ENCODE data around the gene TPO. TPM values are rescaled to one million over a fixed set of nuclear protein-coding genes. Genes with fewer than 3 reads are reported as not detected.
"Not testable (repeated sequence)": the region's sequence is repeated elsewhere in the genome, so short reads cannot be mapped to it uniquely, and the experiment has no call there.

The TPO gene
- total and polyA plus RNA-seq, 5 donors = 1.3 to 2.0 (median 1.4) TPM; not detected in 1

- DNase-seq; H3K4me1 ChIP-seq (ENCODE audit: control insufficient read depth, insufficient read depth, low read length); H3K9me3 ChIP-seq (ENCODE audit: control insufficient read depth, low read length); ATAC-seq; intact Hi-C loops (cut with DNase I); H3K27me3 ChIP-seq (ENCODE audit: control insufficient read depth, insufficient read depth); H3K4me3 ChIP-seq (ENCODE audit: low read length); H3K27ac ChIP-seq (ENCODE audit: low read length): not testable (repeated sequence)
- WGBS = 77% methylated on average over 5 of the region's 5 CpGs
These were observed 104.0 kb downstream of the TPO start for GRCh38 chr2:1517291-1517690.

GRCh38 chr2:1517786-1518185 lies 104.5 kb downstream of the TPO start:
- intact Hi-C loops (cut with DNase I) = no loop called here
- DNase-seq (no peak), ATAC-seq (no peak)
- Histone ChIP-seq H3K27me3 (ENCODE audit: control insufficient read depth, insufficient read depth) (no peaks in the 10 kb centered on the region), H3K27ac (ENCODE audit: low read length) (no peak overlapping the region), H3K9me3 (ENCODE audit: control insufficient read depth, low read length) (no peaks in the 10 kb centered on the region), H3K4me1 (ENCODE audit: control insufficient read depth, insufficient read depth, low read length) (no peaks in the 10 kb centered on the region), H3K4me3 (ENCODE audit: low read length) (no peak overlapping the region)
- WGBS = 95% methylated on average over 5 of the region's 5 CpGs

- Histone ChIP-seq H3K4me3 (ENCODE audit: low read length) (no peak overlapping the region), H3K27ac (ENCODE audit: low read length) (no peak overlapping the region), H3K9me3 (ENCODE audit: control insufficient read depth, low read length) (no peaks in the 10 kb centered on the region), H3K4me1 (ENCODE audit: control insufficient read depth, insufficient read depth, low read length) (no peaks in the 10 kb centered on the region), H3K27me3 (ENCODE audit: control insufficient read depth, insufficient read depth) (no peaks in the 10 kb centered on the region)
- DNase-seq (no peak), ATAC-seq (no peak)
- 70% methylated on average over 3 of the region's 3 CpGs for WGBS
- intact Hi-C loops (cut with DNase I) = no loop called here
These were observed 105.1 kb downstream of the TPO start for GRCh38 chr2:1518331-1518803.

- ATAC-seq (peak; percentile 52 to 93), DNase-seq (peak in 2 of 3 donors; percentile 55 to 69)
- Histone ChIP-seq H3K27me3 (ENCODE audit: control insufficient read depth, insufficient read depth) (no peaks in the 10 kb centered on the region), H3K27ac (ENCODE audit: low read length) (no peak overlapping the region), H3K4me1 (ENCODE audit: control insufficient read depth, insufficient read depth, low read length) (no peaks in the 10 kb centered on the region), H3K9me3 (ENCODE audit: control insufficient read depth, low read length) (no peaks in the 10 kb centered on the region), H3K4me3 (ENCODE audit: low read length) (no peak overlapping the region)
- WGBS = 62% methylated on average over 10 of the region's 10 CpGs
- intact Hi-C loops (cut with DNase I) = no loop called here
These were observed 105.7 kb downstream of the TPO start for GRCh38 chr2:1518867-1519530.

- no peaks in the 10 kb centered on the region for H3K27me3 ChIP-seq (ENCODE audit: control insufficient read depth, insufficient read depth)
- no peak for ATAC-seq
- 55% methylated on average over 21 of the region's 21 CpGs for WGBS
- no peak overlapping the region for H3K4me3 ChIP-seq (ENCODE audit: low read length)
- H3K4me1 ChIP-seq (ENCODE audit: control insufficient read depth, insufficient read depth, low read length) = no peaks in the 10 kb centered on the region
- H3K27ac ChIP-seq (ENCODE audit: low read length) = no peak overlapping the region
- H3K9me3 ChIP-seq (ENCODE audit: control insufficient read depth, low read length) = no peaks in the 10 kb centered on the region
- intact Hi-C loops (cut with DNase I) = no loop called here
- DNase-seq = no peak
These were observed 108.1 kb downstream of the TPO start for GRCh38 chr2:1521191-1521877.

- intact Hi-C loops (cut with DNase I) = no loop called here
- Histone ChIP-seq H3K4me3 (ENCODE audit: low read length) (no peak overlapping the region), H3K27ac (ENCODE audit: low read length) (no peak overlapping the region), H3K4me1 (ENCODE audit: control insufficient read depth, insufficient read depth, low read length) (no peaks in the 10 kb centered on the region), H3K27me3 (ENCODE audit: control insufficient read depth, insufficient read depth) (no peaks in the 10 kb centered on the region), H3K9me3 (ENCODE audit: control insufficient read depth, low read length) (no peaks in the 10 kb centered on the region)
- ATAC-seq (no peak), DNase-seq (no peak)
- 85% methylated on average over 26 of the region's 26 CpGs for WGBS
These were observed 108.9 kb downstream of the TPO start for GRCh38 chr2:1521878-1522830.

- Histone ChIP-seq H3K27me3 (ENCODE audit: control insufficient read depth, insufficient read depth) (no peaks in the 10 kb centered on the region), H3K9me3 (ENCODE audit: control insufficient read depth, low read length) (no peaks in the 10 kb centered on the region), H3K27ac (ENCODE audit: low read length) (no peak overlapping the region), H3K4me3 (ENCODE audit: low read length) (no peak overlapping the region), H3K4me1 (ENCODE audit: control insufficient read depth, insufficient read depth, low read length) (no peaks in the 10 kb centered on the region)
- ATAC-seq (no peak), DNase-seq (no peak)
- 85% methylated on average over 9 of the region's 9 CpGs for WGBS
- intact Hi-C loops (cut with DNase I) = no loop called here
These were observed 114.1 kb downstream of the TPO start for GRCh38 chr2:1527153-1527992.

GRCh38 chr2:1528273-1529064 lies 115.2 kb downstream of the TPO start:
- 80% methylated on average over 6 of the region's 6 CpGs for WGBS
- Histone ChIP-seq H3K9me3 (ENCODE audit: control insufficient read depth, low read length) (no peaks in the 10 kb centered on the region), H3K4me3 (ENCODE audit: low read length) (no peak overlapping the region), H3K27ac (ENCODE audit: low read length) (no peak overlapping the region), H3K27me3 (ENCODE audit: control insufficient read depth, insufficient read depth) (no peaks in the 10 kb centered on the region), H3K4me1 (ENCODE audit: control insufficient read depth, insufficient read depth, low read length) (no peaks in the 10 kb centered on the region)
- intact Hi-C loops (cut with DNase I) = no loop called here
- DNase-seq (no peak), ATAC-seq (no peak)

GRCh38 chr2:1538663-1539062 lies 125.4 kb downstream of the TPO start:
- H3K27ac ChIP-seq (ENCODE audit: low read length) = no peak overlapping the region
- DNase-seq (no peak), ATAC-seq (peak in 1 of 2 donors; percentile 35)
- H3K4me3 ChIP-seq (ENCODE audit: low read length) = no peak overlapping the region
- no peaks in the 10 kb centered on the region for H3K27me3 ChIP-seq (ENCODE audit: control insufficient read depth, insufficient read depth)
- no peaks in the 10 kb centered on the region for H3K4me1 ChIP-seq (ENCODE audit: control insufficient read depth, insufficient read depth, low read length)
- H3K9me3 ChIP-seq (ENCODE audit: control insufficient read depth, low read length) = no peaks in the 10 kb centered on the region
- intact Hi-C loops (cut with DNase I) = no loop called here
- WGBS = 54% methylated on average over 10 of the region's 10 CpGs

- Histone ChIP-seq H3K4me3 (ENCODE audit: low read length) (no peak overlapping the region), H3K27me3 (ENCODE audit: control insufficient read depth, insufficient read depth) (no peaks in the 10 kb centered on the region), H3K4me1 (ENCODE audit: control insufficient read depth, insufficient read depth, low read length) (no peaks in the 10 kb centered on the region), H3K9me3 (ENCODE audit: control insufficient read depth, low read length) (no peaks in the 10 kb centered on the region), H3K27ac (ENCODE audit: low read length) (no peak overlapping the region)
- no peak for ATAC-seq
- DNase-seq = no peak
- intact Hi-C loops (cut with DNase I) = no loop called here
- WGBS = 93% methylated on average over 19 of the region's 19 CpGs
These were observed 126.2 kb downstream of the TPO start for GRCh38 chr2:1539441-1539840.

Data from right cardiac atrium (tissue), 5 donors.